SK-N-SH treated with all-trans-retinoic acid at 6 μM for 48 hours (cell line): ENCODE results near the gene XPO6.

Experiments used
- ATAC-seq: fragments of 200-7000 bp; cut with Tn5 transposase; 3 replicates; pipeline ENCODE4 v1.9.1; 2020; ENCODE audit warnings: mild to moderate bottlenecking, moderate library complexity
- ARNTL ChIP-seq: fragments of 450-650 bp; formaldehyde crosslinking; IDR thresholded peaks from 2 replicates; pipeline ENCODE4 v1.5.0; 2020; ENCODE audit warnings: low read depth, mild to moderate bottlenecking, moderate library complexity, borderline replicate concordance
- BACH2 ChIP-seq: fragments of 250-450 bp; sonication (Bioruptor Pico); IDR thresholded peaks from 2 replicates; pipeline ENCODE4 v1.9.0; 2021; ENCODE audit warnings: mild to moderate bottlenecking, borderline replicate concordance
- CREB5 ChIP-seq: fragments of 250-450 bp; sonication (Bioruptor Pico); IDR thresholded peaks from 2 replicates; pipeline ENCODE4 v1.5.1; 2020; ENCODE audit warnings: low read depth, mild to moderate bottlenecking, moderate library complexity
- CSDC2 ChIP-seq: fragments of 250-450 bp; sonication (Bioruptor Pico); IDR thresholded peaks from 2 replicates; pipeline ENCODE4 v1.5.0; 2020; ENCODE audit warnings: mild to moderate bottlenecking, moderate library complexity
- CSRNP3 ChIP-seq: fragments of 250-450 bp; sonication (Bioruptor Pico); IDR thresholded peaks from 2 replicates; pipeline ENCODE4 v1.5.1; 2021; ENCODE audit warnings: mild to moderate bottlenecking, moderate library complexity
- ESRRG ChIP-seq: fragments of 250-450 bp; sonication (Bioruptor Pico); IDR thresholded peaks from 2 replicates; pipeline ENCODE4 v1.6.1; 2021; ENCODE audit warnings: mild to moderate bottlenecking
- GLIS3 ChIP-seq: fragments of 250-450 bp; sonication (Bioruptor Pico); IDR thresholded peaks from 2 replicates; pipeline ENCODE4 v1.5.0; 2020; ENCODE audit warnings: mild to moderate bottlenecking, moderate library complexity
- ISL1 ChIP-seq: fragments of 250-450 bp; sonication (Bioruptor Pico); IDR thresholded peaks from 2 replicates; pipeline ENCODE4 v2.1.2; 2022; ENCODE audit warnings: mild to moderate bottlenecking, moderate library complexity
- OSR1 ChIP-seq: fragments of 250-450 bp; sonication (Bioruptor Pico); IDR thresholded peaks from 2 replicates; pipeline ENCODE4 v1.8.0; 2022; ENCODE audit warnings: moderate library complexity, mild to moderate bottlenecking, inconsistent platforms
- PATZ1 ChIP-seq: fragments of 250-450 bp; sonication (Bioruptor Pico); IDR thresholded peaks from 2 replicates; pipeline ENCODE4 v1.8.0; 2020; ENCODE audit warnings: mild to moderate bottlenecking, moderate library complexity, borderline replicate concordance
- POU6F1 ChIP-seq: fragments of 250-450 bp; sonication (Bioruptor Pico); IDR thresholded peaks from 2 replicates; pipeline ENCODE4 v1.8.0; 2021; ENCODE audit warnings: low read depth, mild to moderate bottlenecking, moderate library complexity, borderline replicate concordance
- PPARA ChIP-seq: fragments of 250-450 bp; sonication (Bioruptor Pico); IDR thresholded peaks from 2 replicates; pipeline ENCODE4 v1.5.0; 2020; ENCODE audit warnings: mild to moderate bottlenecking, borderline replicate concordance
- RARB ChIP-seq: fragments of 250-450 bp; sonication (Bioruptor Pico); IDR thresholded peaks from 2 replicates; pipeline ENCODE4 v1.8.0; 2021; ENCODE audit warnings: mild to moderate bottlenecking, moderate library complexity
- SNAI2 ChIP-seq: fragments of 250-450 bp; sonication (Bioruptor Pico); IDR thresholded peaks from 2 replicates; pipeline ENCODE4 v1.5.0; 2020; ENCODE audit warnings: mild to moderate bottlenecking, moderate library complexity
- TCF4 ChIP-seq: fragments of 250-450 bp; sonication (Bioruptor Pico); IDR thresholded peaks from 2 replicates; pipeline ENCODE4 v1.8.0; 2021; ENCODE audit warnings: mild to moderate bottlenecking, moderate library complexity, borderline replicate concordance
- TOX ChIP-seq: fragments of 250-450 bp; sonication (Bioruptor Pico); IDR thresholded peaks from 2 replicates; pipeline ENCODE4 v1.8.0; 2021; ENCODE audit warnings: mild to moderate bottlenecking, moderate library complexity, borderline replicate concordance
- TSHZ2 ChIP-seq: fragments of 250-450 bp; sonication (Bioruptor Pico); IDR thresholded peaks from 2 replicates; pipeline ENCODE4 v1.5.0; 2020; ENCODE audit warnings: mild to moderate bottlenecking, moderate library complexity
- ZC3H10 ChIP-seq: fragments of 250-450 bp; sonication (Bioruptor Pico); IDR thresholded peaks from 2 replicates; pipeline ENCODE4 v1.5.1; 2021; ENCODE audit warnings: mild to moderate bottlenecking, moderate library complexity
- ZFP3 ChIP-seq: fragments of 250-450 bp; sonication (Bioruptor Pico); IDR thresholded peaks from 2 replicates; pipeline ENCODE4 v1.5.0; 2020; ENCODE audit warnings: mild to moderate bottlenecking, moderate library complexity
- ZFP30 ChIP-seq: fragments of 450-650 bp; formaldehyde crosslinking; IDR thresholded peaks from 2 replicates; pipeline ENCODE4 v1.5.0; 2022; ENCODE audit warnings: mild to moderate bottlenecking, moderate library complexity
- ZNF565 ChIP-seq: fragments of 450-650 bp; formaldehyde crosslinking; conservative IDR thresholded peaks from 2 replicates; pipeline ENCODE4 v1.5.0; 2020; ENCODE audit warnings: low read depth, mild to moderate bottlenecking, moderate library complexity
- ZNF70 ChIP-seq: fragments of 450-650 bp; formaldehyde crosslinking; IDR thresholded peaks from 2 replicates; pipeline ENCODE4 v1.5.0; 2020; ENCODE audit warnings: mild to moderate bottlenecking, moderate library complexity
- ZNF8 ChIP-seq: fragments of 450-650 bp; formaldehyde crosslinking; IDR thresholded peaks from 2 replicates; pipeline ENCODE4 v1.5.0; 2020; ENCODE audit warnings: mild to moderate bottlenecking, moderate library complexity

Gene XPO6

GRCh38 chr16:28171816-28172215 is 39.9 kb downstream of the XPO6 start:
- ATAC-seq: no peak
- TF ChIP-seq TSHZ2 (CRISPR knock-in tag) (no peak), ZC3H10 (CRISPR knock-in tag) (no peak), ZNF8 (CRISPR knock-in tag) (no peak), PPARA (CRISPR knock-in tag) (no peak), RARB (CRISPR knock-in tag) (no peak), POU6F1 (CRISPR knock-in tag) (no peak), CSDC2 (CRISPR knock-in tag) (no peak), ZFP3 (CRISPR knock-in tag) (no peak), SNAI2 (CRISPR knock-in tag) (no peak), CREB5 (CRISPR knock-in tag) (no peak), TCF4 (no peak), BACH2 (CRISPR knock-in tag) (no peak), ARNTL (CRISPR knock-in tag) (no peak), OSR1 (CRISPR knock-in tag) (no peak), ZFP30 (CRISPR knock-in tag) (no peak), ESRRG (CRISPR knock-in tag) (no peak), TOX (CRISPR knock-in tag) (no peak)
- TF ChIP-seq, all 23 proteins: peak for 0

- TF ChIP-seq BACH2 (CRISPR knock-in tag): no peak
- no peak for TF ChIP-seq SNAI2 (CRISPR knock-in tag)
- no peak for TF ChIP-seq POU6F1 (CRISPR knock-in tag)
- no peak for TF ChIP-seq RARB (CRISPR knock-in tag)
- no peak for TF ChIP-seq PPARA (CRISPR knock-in tag)
- TF ChIP-seq OSR1 (CRISPR knock-in tag): no peak
- TF ChIP-seq CSRNP3 (CRISPR knock-in tag): no peak
- no peak for TF ChIP-seq ISL1 (CRISPR knock-in tag)
- no peak for TF ChIP-seq PATZ1
- no peak for TF ChIP-seq ZNF70
- no peak for TF ChIP-seq GLIS3
- TF ChIP-seq ESRRG (CRISPR knock-in tag): no peak
- TF ChIP-seq ZNF565: no peak
- no peak for TF ChIP-seq TOX (CRISPR knock-in tag)
- TF ChIP-seq TSHZ2 (CRISPR knock-in tag): no peak
- TF ChIP-seq ZC3H10 (CRISPR knock-in tag): no peak
- TF ChIP-seq TCF4: no peak
- TF ChIP-seq ZFP3 (CRISPR knock-in tag): no peak
- no peak for TF ChIP-seq ZNF8 (CRISPR knock-in tag)
- ATAC-seq: no peak
Observed at GRCh38 chr16:28168991-28169554, 42.7 kb downstream of the XPO6 start.
